HUES48 (cell line): ENCODE measurements around the gene AGBL2.
"Not testable (repeated sequence)": the region's sequence is repeated elsewhere in the genome, so short reads cannot be mapped to it uniquely, and the experiment has no call there.

Source experiments
- H3K27ac ChIP-seq: one replicate; pipeline ENCODE4 v1.7.0; 2013; ENCODE audit warnings: low read depth, low read length, inconsistent platforms
- H3K27me3 ChIP-seq: 2 replicates; pipeline ENCODE4 v1.6.1; 2013; ENCODE audit warnings: mild to moderate bottlenecking, low read length; ENCODE audit not compliant: control insufficient read depth, insufficient read depth
- H3K36me3 ChIP-seq: 2 replicates; pipeline ENCODE4 v1.6.1; 2013; ENCODE audit warnings: low read length; ENCODE audit not compliant: control insufficient read depth, insufficient read depth
- H3K4me1 ChIP-seq: 2 replicates; pipeline ENCODE4 v1.6.1; 2013; ENCODE audit warnings: mild to moderate bottlenecking, low read length; ENCODE audit not compliant: control insufficient read depth, insufficient read depth
- H3K4me3 ChIP-seq: 2 replicates; pipeline ENCODE4 v1.5.1; 2013; ENCODE audit warnings: mild to moderate bottlenecking, low read depth, low read length
- H3K9ac ChIP-seq: 2 replicates; pipeline ENCODE4 v1.6.1; 2013; ENCODE audit warnings: mild to moderate bottlenecking, low read depth, low read length, moderate library complexity
- H3K9me3 ChIP-seq: 2 replicates; pipeline ENCODE4 v1.6.1; 2013; ENCODE audit warnings: low read length; ENCODE audit not compliant: control insufficient read depth, insufficient read depth

The AGBL2 gene, protein sequence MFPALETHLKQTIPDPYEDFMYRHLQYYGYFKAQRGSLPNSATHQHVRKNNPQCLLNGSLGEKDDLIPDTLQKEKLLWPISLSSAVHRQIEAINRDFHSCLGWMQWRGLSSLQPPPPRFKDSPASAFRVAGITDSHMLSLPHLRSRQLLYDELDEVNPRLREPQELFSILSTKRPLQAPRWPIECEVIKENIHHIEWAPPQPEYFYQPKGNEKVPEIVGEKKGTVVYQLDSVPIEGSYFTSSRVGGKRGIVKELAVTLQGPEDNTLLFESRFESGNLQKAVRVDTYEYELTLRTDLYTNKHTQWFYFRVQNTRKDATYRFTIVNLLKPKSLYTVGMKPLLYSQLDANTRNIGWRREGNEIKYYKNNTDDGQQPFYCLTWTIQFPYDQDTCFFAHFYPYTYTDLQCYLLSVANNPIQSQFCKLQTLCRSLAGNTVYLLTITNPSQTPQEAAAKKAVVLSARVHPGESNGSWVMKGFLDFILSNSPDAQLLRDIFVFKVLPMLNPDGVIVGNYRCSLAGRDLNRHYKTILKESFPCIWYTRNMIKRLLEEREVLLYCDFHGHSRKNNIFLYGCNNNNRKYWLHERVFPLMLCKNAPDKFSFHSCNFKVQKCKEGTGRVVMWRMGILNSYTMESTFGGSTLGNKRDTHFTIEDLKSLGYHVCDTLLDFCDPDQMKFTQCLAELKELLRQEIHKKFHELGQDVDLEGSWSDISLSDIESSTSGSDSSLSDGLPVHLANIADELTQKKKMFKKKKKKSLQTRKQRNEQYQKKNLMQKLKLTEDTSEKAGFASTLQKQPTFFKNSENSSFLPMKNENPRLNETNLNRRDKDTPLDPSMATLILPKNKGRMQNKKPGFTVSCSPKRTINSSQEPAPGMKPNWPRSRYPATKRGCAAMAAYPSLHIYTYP

DNA sequence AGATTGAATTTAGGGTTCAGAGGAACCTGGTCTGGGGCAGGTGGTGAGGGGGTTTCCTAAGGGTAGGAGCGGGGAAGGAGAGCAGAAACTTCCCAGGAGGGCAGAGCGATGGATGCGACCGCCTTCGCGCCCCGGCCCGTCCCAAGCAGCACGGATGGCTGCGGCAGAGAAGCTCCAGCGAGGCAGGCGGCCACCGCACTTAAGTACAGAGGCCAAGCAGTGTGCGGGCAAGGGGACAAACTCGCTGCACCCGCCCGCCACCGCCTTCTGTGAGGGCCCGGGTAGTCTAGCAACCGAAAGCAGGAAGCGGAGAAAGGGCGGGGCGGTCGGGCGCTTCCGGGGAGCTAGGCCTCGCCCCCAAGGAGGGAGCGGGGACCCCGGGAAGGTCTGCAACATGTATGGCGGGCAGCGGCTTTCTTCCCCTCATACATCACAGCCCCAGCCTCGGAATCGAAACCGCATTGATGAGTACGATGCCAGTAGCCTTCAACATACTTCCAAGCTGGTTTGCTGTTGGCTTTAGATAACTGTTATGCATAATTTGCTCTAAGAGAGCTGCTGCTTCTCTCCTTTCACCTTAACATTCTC is at the start of gene AGBL2:
Gene AGBL2, minus strand, starts transcription at position 288 of the 588 bp plus-strand sequence. CDS start 719 bp downstream, outside the sequence.
- peaks cover 15% of the 10 kb centered on the region for H3K4me1 ChIP-seq
- peaks cover 41% of the 10 kb centered on the region for H3K36me3 ChIP-seq
- no peak within 1 kb of the TSS for H3K27ac ChIP-seq
- H3K9me3 ChIP-seq: no peaks in the 10 kb centered on the region
- H3K4me3 ChIP-seq: peak within 1 kb of the TSS; percentile 75
- peak within 1 kb of the TSS; percentile 62 for H3K9ac ChIP-seq
- no peaks in the 10 kb centered on the region for H3K27me3 ChIP-seq

DNA sequence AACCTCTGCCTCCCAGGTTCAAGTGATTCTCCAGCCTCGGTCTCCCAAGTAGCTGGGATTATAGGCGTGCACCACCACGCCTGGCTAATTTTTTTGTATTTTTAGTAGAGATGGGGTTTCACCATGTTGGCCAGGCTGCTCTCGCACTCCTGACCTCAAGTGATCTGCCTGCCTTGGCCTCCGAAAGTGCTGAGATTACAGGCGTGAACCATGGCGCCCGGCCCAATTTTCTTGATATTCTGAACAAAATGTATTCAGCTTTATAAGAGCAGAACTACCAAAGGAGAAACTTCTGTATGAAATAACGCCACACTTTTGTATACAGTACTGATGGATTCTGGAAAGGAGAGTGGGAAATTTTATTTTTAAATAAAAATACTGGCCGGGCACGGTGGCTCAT is 44.1 kb upstream of the AGBL2 start:
- not testable (repeated sequence) for H3K4me3 ChIP-seq, H3K27me3 ChIP-seq, H3K27ac ChIP-seq, H3K4me1 ChIP-seq, H3K9me3 ChIP-seq, H3K9ac ChIP-seq
- peaks cover 81% of the 10 kb centered on the region for H3K36me3 ChIP-seq

GRCh38 chr11:47756208-47756607 is 41.0 kb upstream of the AGBL2 start:
- H3K36me3 ChIP-seq: peaks cover 85% of the 10 kb centered on the region
- H3K27ac ChIP-seq: no peak overlapping the region
- no peaks in the 10 kb centered on the region for H3K9me3 ChIP-seq
- H3K4me1 ChIP-seq: no peaks in the 10 kb centered on the region
- H3K4me3 ChIP-seq: no peak overlapping the region
- H3K27me3 ChIP-seq: no peaks in the 10 kb centered on the region
- H3K9ac ChIP-seq: no peak overlapping the region

GRCh38 chr11:47750725-47751124 is 35.6 kb upstream of the AGBL2 start:
- peaks cover 94% of the 10 kb centered on the region for H3K36me3 ChIP-seq
- no peaks in the 10 kb centered on the region for H3K9me3 ChIP-seq
- no peak overlapping the region for H3K9ac ChIP-seq
- no peaks in the 10 kb centered on the region for H3K27me3 ChIP-seq
- H3K4me3 ChIP-seq: no peak overlapping the region
- H3K4me1 ChIP-seq: no peaks in the 10 kb centered on the region
- no peak overlapping the region for H3K27ac ChIP-seq

DNA sequence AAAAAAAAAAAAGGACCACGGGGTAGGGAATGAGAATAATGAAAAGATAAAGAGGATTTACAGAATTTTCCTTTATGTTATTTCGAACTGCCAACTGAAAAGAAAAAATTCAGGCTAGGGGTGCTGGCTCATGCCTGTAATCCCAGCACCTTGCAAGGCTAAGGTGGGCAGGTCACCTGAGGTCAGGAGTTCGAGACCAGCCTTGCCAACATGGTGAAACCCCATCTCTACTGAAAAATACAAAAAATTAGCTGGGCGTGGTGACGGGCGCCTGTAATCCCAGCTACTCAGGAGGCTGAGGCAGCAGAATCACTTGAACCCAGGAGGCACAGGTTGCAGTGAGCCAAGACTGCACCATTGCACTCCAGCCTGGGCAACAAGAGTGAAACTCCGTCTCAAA is 27.3 kb upstream of the AGBL2 start:
- H3K4me3 ChIP-seq, H3K27me3 ChIP-seq, H3K27ac ChIP-seq, H3K9me3 ChIP-seq, H3K4me1 ChIP-seq, H3K9ac ChIP-seq: not testable (repeated sequence)
- H3K36me3 ChIP-seq: peaks cover 92% of the 10 kb centered on the region

DNA sequence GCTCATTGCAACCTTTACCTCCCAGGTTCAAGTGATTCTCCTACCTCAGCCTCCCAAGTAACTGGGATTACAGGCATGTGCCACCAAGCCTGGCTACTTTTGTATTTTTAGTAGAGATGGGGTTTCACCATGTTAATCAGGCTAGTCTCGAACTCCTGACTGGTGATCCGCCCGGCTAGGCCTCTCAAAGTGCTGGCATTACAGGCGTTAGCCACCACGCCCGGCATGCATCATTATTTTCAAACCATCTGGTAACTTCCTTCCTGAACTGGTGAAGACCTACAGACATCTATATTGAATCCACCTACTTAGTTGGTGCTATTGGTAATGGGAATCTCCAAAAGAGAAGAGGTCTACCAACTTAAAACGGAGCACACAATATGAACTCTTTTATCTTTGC is 22.6 kb upstream of the AGBL2 start:
- H3K9me3 ChIP-seq, H3K4me1 ChIP-seq, H3K27ac ChIP-seq, H3K4me3 ChIP-seq, H3K9ac ChIP-seq, H3K27me3 ChIP-seq: not testable (repeated sequence)
- H3K36me3 ChIP-seq: peaks cover 89% of the 10 kb centered on the region

- H3K27ac ChIP-seq: no peak overlapping the region
- H3K27me3 ChIP-seq: no peaks in the 10 kb centered on the region
- H3K36me3 ChIP-seq: peaks cover 97% of the 10 kb centered on the region
- H3K9me3 ChIP-seq: no peaks in the 10 kb centered on the region
- no peak overlapping the region for H3K4me3 ChIP-seq
- no peak overlapping the region for H3K9ac ChIP-seq
- no peaks in the 10 kb centered on the region for H3K4me1 ChIP-seq
Measured at GRCh38 chr11:47732271-47732670, 17.1 kb upstream of the AGBL2 start.

DNA sequence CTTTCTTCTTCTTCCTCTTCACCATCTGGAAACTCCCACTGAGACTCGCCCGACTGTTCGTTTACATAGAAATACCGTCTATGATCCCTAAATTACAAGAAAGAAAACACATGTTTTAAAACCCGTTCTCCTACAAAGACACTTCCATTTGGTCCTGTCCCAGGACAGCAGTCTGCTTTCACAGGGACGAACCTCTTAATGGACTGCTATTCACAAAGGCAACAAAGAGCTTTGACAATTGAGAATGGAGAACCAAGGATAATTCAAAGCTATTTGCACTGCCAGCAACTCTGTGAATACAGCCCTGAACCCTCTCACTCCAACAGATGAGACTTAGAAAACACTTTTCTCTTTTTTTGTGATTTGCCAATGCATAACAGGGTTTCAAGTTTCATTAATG is 16.3 kb upstream of the AGBL2 start:
- H3K36me3 ChIP-seq: peaks cover 97% of the 10 kb centered on the region
- no peaks in the 10 kb centered on the region for H3K9me3 ChIP-seq
- H3K27me3 ChIP-seq: no peaks in the 10 kb centered on the region
- no peak overlapping the region for H3K4me3 ChIP-seq
- H3K4me1 ChIP-seq: no peaks in the 10 kb centered on the region
- no peak overlapping the region for H3K27ac ChIP-seq
- H3K9ac ChIP-seq: no peak overlapping the region

DNA sequence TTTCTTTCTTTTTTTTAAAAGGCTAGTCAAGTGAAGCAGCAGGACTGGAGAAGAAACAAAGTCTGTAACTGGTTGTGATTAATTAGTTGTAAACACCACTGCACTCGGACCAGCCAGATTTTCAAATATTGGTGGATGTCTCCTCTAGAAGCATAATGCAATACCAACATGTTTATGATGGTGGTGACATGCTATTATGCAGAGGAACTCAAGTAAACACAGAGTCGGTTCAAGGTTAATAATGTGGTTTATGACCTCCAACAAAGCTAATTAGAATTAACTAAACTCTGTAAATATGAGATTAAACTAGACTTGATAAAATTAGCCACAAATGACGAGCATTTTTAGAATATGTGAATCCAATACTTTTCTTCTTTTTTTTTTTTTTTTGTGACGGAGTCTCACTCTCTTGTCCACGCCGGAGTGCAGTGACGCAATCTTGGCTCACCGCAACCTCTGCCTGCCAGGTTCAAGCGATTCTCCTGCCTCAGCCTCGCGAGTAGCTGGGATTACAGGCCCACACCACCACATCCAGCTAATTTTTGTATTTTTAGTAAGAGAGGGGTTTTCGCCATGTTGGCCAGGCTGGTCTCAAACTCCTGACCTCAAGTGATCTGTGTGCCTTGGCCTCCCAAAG is 11.8 kb upstream of the AGBL2 start:
- Histone ChIP-seq H3K4me3 (no peak overlapping the region), H3K27ac (no peak overlapping the region), H3K9me3 (no peaks in the 10 kb centered on the region), H3K9ac (no peak overlapping the region), H3K4me1 (no peaks in the 10 kb centered on the region), H3K27me3 (no peaks in the 10 kb centered on the region), H3K36me3 (peaks cover 99% of the 10 kb centered on the region)

GRCh38 chr11:47726118-47726442 is 10.9 kb upstream of the AGBL2 start:
- Histone ChIP-seq H3K36me3 (peaks cover 99% of the 10 kb centered on the region), H3K4me3 (no peak overlapping the region), H3K27me3 (no peaks in the 10 kb centered on the region), H3K9me3 (no peaks in the 10 kb centered on the region), H3K9ac (no peak overlapping the region), H3K4me1 (no peaks in the 10 kb centered on the region), H3K27ac (no peak overlapping the region)
